SK-N-SH treated with all-trans-retinoic acid at 6 μM for 48 hours (cell line): Measurements from ENCODE around the gene SPAST.

Experiments
- ARNTL ChIP-seq: fragments of 450-650 bp; formaldehyde crosslinking; IDR thresholded peaks from 2 replicates; pipeline ENCODE4 v1.5.0; 2020; ENCODE audit warnings: low read depth, mild to moderate bottlenecking, moderate library complexity, borderline replicate concordance
- ESRRG ChIP-seq: fragments of 250-450 bp; sonication (Bioruptor Pico); IDR thresholded peaks from 2 replicates; pipeline ENCODE4 v1.6.1; 2021; ENCODE audit warnings: mild to moderate bottlenecking
- ISL1 ChIP-seq: fragments of 250-450 bp; sonication (Bioruptor Pico); IDR thresholded peaks from 2 replicates; pipeline ENCODE4 v2.1.2; 2022; ENCODE audit warnings: mild to moderate bottlenecking, moderate library complexity
- OSR1 ChIP-seq: fragments of 250-450 bp; sonication (Bioruptor Pico); IDR thresholded peaks from 2 replicates; pipeline ENCODE4 v1.8.0; 2022; ENCODE audit warnings: moderate library complexity, mild to moderate bottlenecking, inconsistent platforms
- ZFP3 ChIP-seq: fragments of 250-450 bp; sonication (Bioruptor Pico); IDR thresholded peaks from 2 replicates; pipeline ENCODE4 v1.5.0; 2020; ENCODE audit warnings: mild to moderate bottlenecking, moderate library complexity
- ZFP30 ChIP-seq: fragments of 450-650 bp; formaldehyde crosslinking; IDR thresholded peaks from 2 replicates; pipeline ENCODE4 v1.5.0; 2022; ENCODE audit warnings: mild to moderate bottlenecking, moderate library complexity
- TF ChIP-seq, protein P1 (sequence below): fragments of 250-450 bp; sonication (Bioruptor Pico); IDR thresholded peaks from 2 replicates; pipeline ENCODE4 v1.8.0; 2021; ENCODE audit warnings: low read depth, mild to moderate bottlenecking, moderate library complexity, borderline replicate concordance
- TF ChIP-seq, protein P2 (sequence below): fragments of 250-450 bp; sonication (Bioruptor Pico); IDR thresholded peaks from 2 replicates; pipeline ENCODE4 v1.8.0; 2020; ENCODE audit warnings: mild to moderate bottlenecking, moderate library complexity, borderline replicate concordance

GRCh38 chr2:32064021-32064601, 755 bp downstream of the SPAST start:
- TF ChIP-seq, protein P1, sequence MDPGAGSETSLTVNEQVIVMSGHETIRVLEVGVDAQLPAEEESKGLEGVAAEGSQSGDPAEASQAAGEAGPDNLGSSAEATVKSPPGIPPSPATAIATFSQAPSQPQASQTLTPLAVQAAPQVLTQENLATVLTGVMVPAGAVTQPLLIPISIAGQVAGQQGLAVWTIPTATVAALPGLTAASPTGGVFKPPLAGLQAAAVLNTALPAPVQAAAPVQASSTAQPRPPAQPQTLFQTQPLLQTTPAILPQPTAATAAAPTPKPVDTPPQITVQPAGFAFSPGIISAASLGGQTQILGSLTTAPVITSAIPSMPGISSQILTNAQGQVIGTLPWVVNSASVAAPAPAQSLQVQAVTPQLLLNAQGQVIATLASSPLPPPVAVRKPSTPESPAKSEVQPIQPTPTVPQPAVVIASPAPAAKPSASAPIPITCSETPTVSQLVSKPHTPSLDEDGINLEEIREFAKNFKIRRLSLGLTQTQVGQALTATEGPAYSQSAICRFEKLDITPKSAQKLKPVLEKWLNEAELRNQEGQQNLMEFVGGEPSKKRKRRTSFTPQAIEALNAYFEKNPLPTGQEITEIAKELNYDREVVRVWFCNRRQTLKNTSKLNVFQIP (CRISPR knock-in tag), result no peak
- TF ChIP-seq, protein P2, sequence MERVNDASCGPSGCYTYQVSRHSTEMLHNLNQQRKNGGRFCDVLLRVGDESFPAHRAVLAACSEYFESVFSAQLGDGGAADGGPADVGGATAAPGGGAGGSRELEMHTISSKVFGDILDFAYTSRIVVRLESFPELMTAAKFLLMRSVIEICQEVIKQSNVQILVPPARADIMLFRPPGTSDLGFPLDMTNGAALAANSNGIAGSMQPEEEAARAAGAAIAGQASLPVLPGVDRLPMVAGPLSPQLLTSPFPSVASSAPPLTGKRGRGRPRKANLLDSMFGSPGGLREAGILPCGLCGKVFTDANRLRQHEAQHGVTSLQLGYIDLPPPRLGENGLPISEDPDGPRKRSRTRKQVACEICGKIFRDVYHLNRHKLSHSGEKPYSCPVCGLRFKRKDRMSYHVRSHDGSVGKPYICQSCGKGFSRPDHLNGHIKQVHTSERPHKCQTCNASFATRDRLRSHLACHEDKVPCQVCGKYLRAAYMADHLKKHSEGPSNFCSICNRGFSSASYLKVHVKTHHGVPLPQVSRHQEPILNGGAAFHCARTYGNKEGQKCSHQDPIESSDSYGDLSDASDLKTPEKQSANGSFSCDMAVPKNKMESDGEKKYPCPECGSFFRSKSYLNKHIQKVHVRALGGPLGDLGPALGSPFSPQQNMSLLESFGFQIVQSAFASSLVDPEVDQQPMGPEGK (CRISPR knock-in tag), result no peak
- TF ChIP-seq ESRRG (CRISPR knock-in tag), result no peak
- TF ChIP-seq OSR1 (CRISPR knock-in tag), result no peak
- no peak for TF ChIP-seq ISL1 (CRISPR knock-in tag)
- no peak for TF ChIP-seq ZFP3 (CRISPR knock-in tag)
- no peak for TF ChIP-seq ZFP30
- no peak for TF ChIP-seq ARNTL (CRISPR knock-in tag)
